Measurements from ENCODE around the gene AK9.

DNA sequence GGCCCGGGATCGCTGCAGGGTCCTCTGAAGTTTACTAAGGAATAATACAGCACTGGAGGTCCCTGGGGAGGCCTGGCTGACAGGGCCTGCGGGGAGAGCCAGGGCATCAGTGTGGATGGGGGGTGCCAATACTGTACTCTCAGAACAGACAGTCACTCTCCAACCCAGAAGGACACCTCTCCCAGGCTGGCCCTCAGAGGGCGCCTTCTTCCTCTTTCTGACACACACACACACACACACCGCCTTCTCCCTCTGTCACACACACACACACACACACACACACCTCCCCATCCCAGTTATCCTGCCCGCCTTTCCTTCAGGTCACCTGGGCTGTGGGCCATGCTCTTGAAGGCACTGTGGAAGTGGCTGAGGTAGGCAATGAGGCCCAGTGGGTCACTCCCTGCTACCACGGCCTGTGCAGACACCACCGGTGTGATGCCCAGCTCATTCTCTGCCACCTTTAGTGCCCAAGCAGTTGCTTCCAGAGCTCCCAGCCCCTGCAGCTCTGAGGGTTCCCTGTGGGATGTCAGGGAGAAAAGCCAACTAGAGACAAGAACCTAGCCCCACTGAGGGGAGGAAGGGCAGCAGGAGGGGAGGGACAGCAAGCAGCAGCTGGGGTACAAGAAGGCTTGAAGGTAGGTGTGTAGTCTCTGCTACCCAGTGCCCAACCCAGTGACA is 243.0 kb downstream of the AK9 start:
- TF ChIP-seq, protein P1, sequence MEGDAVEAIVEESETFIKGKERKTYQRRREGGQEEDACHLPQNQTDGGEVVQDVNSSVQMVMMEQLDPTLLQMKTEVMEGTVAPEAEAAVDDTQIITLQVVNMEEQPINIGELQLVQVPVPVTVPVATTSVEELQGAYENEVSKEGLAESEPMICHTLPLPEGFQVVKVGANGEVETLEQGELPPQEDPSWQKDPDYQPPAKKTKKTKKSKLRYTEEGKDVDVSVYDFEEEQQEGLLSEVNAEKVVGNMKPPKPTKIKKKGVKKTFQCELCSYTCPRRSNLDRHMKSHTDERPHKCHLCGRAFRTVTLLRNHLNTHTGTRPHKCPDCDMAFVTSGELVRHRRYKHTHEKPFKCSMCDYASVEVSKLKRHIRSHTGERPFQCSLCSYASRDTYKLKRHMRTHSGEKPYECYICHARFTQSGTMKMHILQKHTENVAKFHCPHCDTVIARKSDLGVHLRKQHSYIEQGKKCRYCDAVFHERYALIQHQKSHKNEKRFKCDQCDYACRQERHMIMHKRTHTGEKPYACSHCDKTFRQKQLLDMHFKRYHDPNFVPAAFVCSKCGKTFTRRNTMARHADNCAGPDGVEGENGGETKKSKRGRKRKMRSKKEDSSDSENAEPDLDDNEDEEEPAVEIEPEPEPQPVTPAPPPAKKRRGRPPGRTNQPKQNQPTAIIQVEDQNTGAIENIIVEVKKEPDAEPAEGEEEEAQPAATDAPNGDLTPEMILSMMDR (conservative IDR thresholded peaks at IDR 0.05; ENCODE audit: low read length), result no peak
- TF ChIP-seq EZH2phosphoT487 (IDR thresholded peaks at IDR 0.05; ENCODE audit: borderline replicate concordance), result no peak
